Left lung (tissue), 10 donors: ENCODE results near the gene TENM4. TPM values are rescaled to one million over a fixed set of nuclear protein-coding genes. Genes with fewer than 3 reads are reported as not detected.

ENCODE experiments used
- ATAC-seq: fragments of 200-7000 bp; cut with Tn5 transposase; one replicate; pipeline ENCODE4 v1.9.1; 2020; ENCODE audit warnings: moderate library complexity
- DNase-seq, 4 donors: peaks; one replicate each; pipeline ENCODE4 v3.0.0-alpha.2; 2013 to 2020
- H3K27ac ChIP-seq, 2 donors: fragments of 200-600 bp; sonication (generic) in 1 of 2; one replicate each; pipeline versions ENCODE4 v1.5.0 to v1.8.0; 2020 to 2021
- H3K27me3 ChIP-seq, 2 donors: fragments of 200-600 bp; sonication (generic) in 1 of 2; one replicate each; pipeline versions ENCODE4 v1.5.0 to v1.8.0; 2020 to 2021
- H3K36me3 ChIP-seq, 2 donors: fragments of 200-600 bp; sonication (generic) in 1 of 2; one replicate each; pipeline versions ENCODE4 v1.5.0 to v1.8.0; 2020 to 2021
- H3K4me1 ChIP-seq, 2 donors: fragments of 200-600 bp; one replicate each; pipeline ENCODE4 v1.8.0; 2021
- H3K4me3 ChIP-seq, 2 donors: fragments of 200-600 bp; sonication (generic) in 1 of 2; one replicate each; pipeline versions ENCODE4 v1.5.0 to v1.8.0; 2020 to 2021; ENCODE audit warnings: mild to moderate bottlenecking in 1 of 2
- H3K9me3 ChIP-seq, 2 donors: fragments of 200-600 bp; sonication (generic) in 1 of 2; one replicate each; pipeline versions ENCODE4 v1.5.0 to v1.8.0; 2020 to 2021
- CTCF ChIP-seq, 2 donors: fragments of 200-600 bp; sonication (generic) in 1 of 2; IDR thresholded peaks; one replicate each; pipeline versions ENCODE4 v1.5.0 to v1.8.0; 2021; ENCODE audit warnings: antibody characterized with exemption in 2 of 2
- intact Hi-C, 2 donors: fragments of 100-400 bp; cut with DNase I; formaldehyde crosslinking; loops; one replicate each; pipeline versions ENCODE4 v1.11.2 to v1.14.2; 2022
- polyA plus RNA-seq, 6 donors: library from polyadenylated mRNA; unstranded; fragments of 120-200 nt; gene quantifications; one replicate each; pipeline ENCODE4 v1.2.1, GENCODE V29; 2013; ENCODE audit not compliant: insufficient read length in 6 of 6
- total RNA-seq, 2 donors: library from RNA; stranded (reverse); fragmentation: NEBNext Ultra II Directional; extraction: Animal tissue kit (Norgen Biotek cat#: 25700); gene quantifications; one replicate each; pipeline ENCODE4 v1.2.1, GENCODE V29; 2021
- donor health status: DM: no; HTN: yes; CAD: no.
- donor health status: DM: no; HTN: no; CAD: no.

TENM4 gene
- total and polyA plus RNA-seq, 8 donors = 3.4 to 7.1 (median 5.2) TPM

- DNase-seq (no peak), ATAC-seq (no peak)
- H3K36me3 ChIP-seq = no peaks in the 10 kb centered on the region
- intact Hi-C loops = no loop called here
- no peaks in the 10 kb centered on the region for H3K27me3 ChIP-seq
- peaks cover 0 to 7% of the 10 kb centered on the region in 2 donors for H3K9me3 ChIP-seq
- H3K4me3 ChIP-seq = no peak overlapping the region
- H3K27ac ChIP-seq = no peak overlapping the region
- no peaks in the 10 kb centered on the region for H3K4me1 ChIP-seq
- TF ChIP-seq CTCF (IDR thresholded peaks at IDR 0.05) = no peak
Measured at GRCh38 chr11:79472819-79473529, 32.1 kb upstream of the TENM4 start.

GRCh38 chr11:79471071-79471844 is 30.4 kb upstream of the TENM4 start:
- Histone ChIP-seq H3K9me3 (peaks cover 0 to 7% of the 10 kb centered on the region in 2 donors), H3K4me3 (no peak overlapping the region), H3K27ac (no peak overlapping the region), H3K36me3 (no peaks in the 10 kb centered on the region), H3K27me3 (peaks cover 0 to 3% of the 10 kb centered on the region in 2 donors), H3K4me1 (no peaks in the 10 kb centered on the region)
- DNase-seq (no peak), ATAC-seq (no peak)
- TF ChIP-seq CTCF (IDR thresholded peaks at IDR 0.05) = no peak
- intact Hi-C loops = no loop called here

- intact Hi-C loops = no loop called here
- ATAC-seq = no peak
- Histone ChIP-seq H3K4me3 (no peak overlapping the region), H3K27ac (no peak overlapping the region), H3K36me3 (no peaks in the 10 kb centered on the region), H3K4me1 (no peaks in the 10 kb centered on the region), H3K9me3 (no peaks in the 10 kb centered on the region), H3K27me3 (peaks cover 0 to 3% of the 10 kb centered on the region in 2 donors)
- DNase-seq = peak in 2 of 4 donors; percentile 19 to 32
- TF ChIP-seq CTCF (IDR thresholded peaks at IDR 0.05) = no peak
Measured at GRCh38 chr11:79470161-79470560, 29.3 kb upstream of the TENM4 start.

- no peak for TF ChIP-seq CTCF (IDR thresholded peaks at IDR 0.05)
- no peak overlapping the region for H3K4me3 ChIP-seq
- no peak overlapping the region for H3K27ac ChIP-seq
- peaks cover 0 to 9% of the 10 kb centered on the region in 2 donors for H3K27me3 ChIP-seq
- ATAC-seq (no peak), DNase-seq (peak in 2 of 4 donors; percentile 53 to 79)
- H3K36me3 ChIP-seq = no peaks in the 10 kb centered on the region
- intact Hi-C loops = no loop called here
- H3K4me1 ChIP-seq = no peaks in the 10 kb centered on the region
- H3K9me3 ChIP-seq = no peaks in the 10 kb centered on the region
Measured at GRCh38 chr11:79467761-79468160, 26.9 kb upstream of the TENM4 start.

- no peaks in the 10 kb centered on the region for H3K4me1 ChIP-seq
- H3K27ac ChIP-seq = no peak overlapping the region
- peaks cover 0 to 9% of the 10 kb centered on the region in 2 donors for H3K27me3 ChIP-seq
- H3K36me3 ChIP-seq = no peaks in the 10 kb centered on the region
- H3K9me3 ChIP-seq = no peaks in the 10 kb centered on the region
- intact Hi-C loops = no loop called here
- no peak overlapping the region for H3K4me3 ChIP-seq
- no peak for ATAC-seq
- DNase-seq = no peak
- TF ChIP-seq CTCF (IDR thresholded peaks at IDR 0.05) = no peak
Measured at GRCh38 chr11:79466411-79466810, 25.6 kb upstream of the TENM4 start.
